Stimulated activated CD4-positive, alpha-beta T cell treated with anti-CD3 and anti-CD28 coated beads, TNF-alpha, amount 100 ng/mL, for 24 hours (primary cell): ENCODE data around the gene DUS4L.
"Not testable (repeated sequence)": the region's sequence is repeated elsewhere in the genome, so short reads cannot be mapped to it uniquely, and the experiment has no call there.

Experiments used
- DNase-seq, 3 experiments: peaks; one replicate each; pipeline ENCODE4 v3.0.0-alpha.2; 2020; ENCODE audit warnings: low read depth in 3 of 3

DUS4L gene, protein sequence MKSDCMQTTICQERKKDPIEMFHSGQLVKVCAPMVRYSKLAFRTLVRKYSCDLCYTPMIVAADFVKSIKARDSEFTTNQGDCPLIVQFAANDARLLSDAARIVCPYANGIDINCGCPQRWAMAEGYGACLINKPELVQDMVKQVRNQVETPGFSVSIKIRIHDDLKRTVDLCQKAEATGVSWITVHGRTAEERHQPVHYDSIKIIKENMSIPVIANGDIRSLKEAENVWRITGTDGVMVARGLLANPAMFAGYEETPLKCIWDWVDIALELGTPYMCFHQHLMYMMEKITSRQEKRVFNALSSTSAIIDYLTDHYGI

DNA sequence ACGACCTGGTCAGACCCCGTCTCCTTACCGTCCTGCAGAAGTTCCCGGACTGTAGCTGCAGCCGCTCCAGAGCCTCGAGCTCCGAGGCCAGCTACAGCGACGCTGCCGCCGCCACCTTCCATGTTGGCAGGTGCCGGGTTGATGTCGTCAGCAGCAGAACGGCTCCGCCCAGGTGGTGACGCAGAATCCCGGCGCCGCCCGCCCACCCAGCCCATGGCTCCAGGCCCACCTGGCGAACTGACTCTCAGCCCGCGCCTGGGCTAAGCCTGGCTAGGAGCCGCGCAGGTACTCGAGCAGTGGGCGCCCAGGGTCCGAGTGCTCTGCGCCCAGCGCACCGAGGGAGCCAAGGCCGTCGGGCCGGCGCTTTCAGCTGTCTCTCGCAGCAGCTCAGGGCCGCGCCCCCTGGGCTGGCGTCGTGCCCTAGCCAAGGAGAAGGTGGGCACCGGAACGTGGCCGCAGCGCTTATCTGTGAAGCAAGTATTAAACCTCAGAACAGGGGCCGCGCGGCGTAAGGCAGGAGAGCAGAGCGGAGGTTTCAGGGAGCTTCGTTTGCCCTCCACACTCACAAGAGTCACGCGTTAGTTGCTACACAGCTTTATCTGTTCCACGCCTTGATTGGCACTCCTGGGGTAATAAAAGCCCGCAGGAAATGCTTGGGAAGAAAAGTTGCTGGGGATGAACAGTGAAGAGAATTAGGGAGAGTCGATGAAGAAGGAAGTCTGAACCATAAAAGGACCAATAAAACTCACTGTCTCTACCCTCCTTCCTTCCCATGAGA, at the start of gene DUS4L, which contains the start of gene COG5:
DUS4L (plus strand) TSS at position 197 of the 778 bp plus-strand sequence. CDS start 3,100 bp downstream, outside the sequence.
COG5 (minus strand) TSS at position 146 of the 778 bp plus-strand sequence; CDS start at position 122, 24 bp downstream.
- DNase-seq: peak; percentile 67 to 82 (median 69)

DNA sequence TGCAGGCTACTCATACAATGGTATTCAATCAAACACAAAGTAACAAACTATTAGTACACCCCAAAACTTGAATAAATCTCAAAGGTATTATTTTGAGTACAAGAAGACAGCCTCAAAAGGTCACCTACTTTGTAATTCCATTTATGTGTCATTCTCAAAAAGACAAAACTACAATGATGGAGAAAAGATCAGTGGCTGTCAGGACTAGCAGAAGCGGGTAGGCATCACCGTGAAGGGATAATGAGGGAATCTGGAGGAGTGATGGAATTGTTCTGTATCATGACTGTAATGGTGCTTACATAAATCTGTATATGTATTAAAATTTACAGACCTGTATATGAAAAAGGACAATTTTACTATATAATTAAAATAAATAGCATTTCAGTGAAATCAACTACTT, 37.1 kb upstream of the DUS4L start:
- DNase-seq: no peak

DNA sequence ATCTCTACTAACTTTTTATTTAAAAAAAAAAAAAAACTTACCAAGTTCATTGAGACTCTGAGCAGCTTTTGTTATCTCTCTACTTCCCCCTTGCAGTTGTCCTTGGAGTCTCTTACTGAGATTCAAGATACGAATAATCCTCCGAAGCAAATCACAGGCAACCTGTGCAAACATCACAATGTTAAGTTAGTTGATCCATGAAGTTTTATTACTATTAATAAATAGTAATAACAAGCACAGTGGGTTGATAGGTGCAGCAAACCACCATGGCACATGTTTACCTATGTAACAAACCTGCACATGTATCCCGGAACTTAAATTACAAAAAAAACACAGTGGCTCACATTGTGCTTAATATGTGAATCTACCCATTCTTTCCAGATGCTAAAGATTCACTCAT, 36.6 kb upstream of the DUS4L start:
- no peak for DNase-seq

DNA sequence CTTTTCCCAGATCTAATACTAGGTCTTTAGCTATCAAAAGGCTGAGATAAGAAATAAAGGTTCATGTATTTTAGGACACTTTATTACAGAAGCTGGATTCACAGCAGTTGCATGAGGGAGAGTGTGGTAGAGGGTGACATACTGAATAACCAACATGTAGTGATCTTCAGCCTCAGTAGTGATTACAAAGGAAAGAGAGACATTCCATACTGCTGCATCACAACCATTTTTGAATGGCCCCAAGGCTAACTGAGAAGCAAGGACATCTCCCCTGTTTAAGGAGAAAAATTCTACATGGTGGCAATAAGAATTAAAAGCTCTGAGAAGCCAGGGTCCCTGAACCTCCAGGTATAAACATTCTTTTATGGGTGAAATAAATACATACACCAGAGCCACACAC, 35.3 kb upstream of the DUS4L start:
- no peak for DNase-seq

DNA sequence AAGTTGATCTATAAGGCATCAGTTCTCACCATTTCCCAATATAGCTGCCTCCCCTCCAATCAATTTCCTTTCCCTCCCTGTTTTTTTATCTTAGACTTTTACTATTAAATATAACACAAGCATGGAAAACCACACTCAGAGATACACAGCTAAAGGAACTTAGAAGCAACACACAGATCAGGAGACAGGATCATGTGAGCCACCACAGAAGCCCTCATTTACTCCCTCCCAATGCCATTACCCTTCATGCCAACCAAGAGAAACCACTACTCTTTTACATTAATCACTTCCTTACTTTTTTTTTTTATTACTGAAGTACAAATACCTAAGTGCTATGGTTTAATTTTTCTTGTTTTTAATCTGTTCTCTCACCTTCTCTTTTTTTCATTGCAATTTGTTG, 33.0 kb upstream of the DUS4L start:
- DNase-seq: no peak

DNA sequence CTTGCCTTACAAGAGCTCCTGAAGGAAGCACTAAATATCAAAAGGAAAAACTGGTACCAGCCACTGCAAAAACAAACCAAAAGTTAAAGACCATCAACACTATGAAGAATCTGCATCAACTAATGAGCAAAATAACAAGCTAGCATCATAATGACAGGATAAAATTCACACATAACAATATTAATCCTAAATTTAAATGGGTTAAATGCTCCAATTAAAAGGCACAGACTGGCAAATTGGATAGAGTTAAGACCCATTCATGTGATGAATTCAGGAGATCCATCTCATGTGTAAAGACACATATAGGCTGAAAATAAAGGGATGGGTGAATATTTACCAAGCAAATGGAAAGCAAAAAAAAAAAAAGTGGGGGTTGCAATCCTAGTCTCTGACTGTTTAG, 29.6 kb upstream of the DUS4L start:
- DNase-seq: no peak

DNA sequence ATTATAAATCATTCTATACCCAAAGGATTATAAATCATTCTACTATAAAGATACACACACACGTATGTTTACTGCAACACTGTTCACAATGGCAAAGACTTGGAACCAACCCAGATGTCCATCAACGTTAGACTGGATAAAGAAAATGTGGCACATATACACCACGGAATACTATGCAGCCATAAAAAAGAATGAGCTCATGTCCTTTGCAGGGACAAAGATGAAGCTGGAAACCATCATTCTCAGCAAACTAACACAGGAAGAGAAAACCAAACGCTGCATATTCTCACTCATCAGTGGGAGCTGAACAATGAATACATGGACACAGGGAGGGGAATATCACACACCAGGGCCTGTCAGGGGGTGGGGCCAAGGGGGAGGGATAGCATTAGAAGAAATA, 26.5 kb upstream of the DUS4L start:
- DNase-seq: not testable (repeated sequence)

DNA sequence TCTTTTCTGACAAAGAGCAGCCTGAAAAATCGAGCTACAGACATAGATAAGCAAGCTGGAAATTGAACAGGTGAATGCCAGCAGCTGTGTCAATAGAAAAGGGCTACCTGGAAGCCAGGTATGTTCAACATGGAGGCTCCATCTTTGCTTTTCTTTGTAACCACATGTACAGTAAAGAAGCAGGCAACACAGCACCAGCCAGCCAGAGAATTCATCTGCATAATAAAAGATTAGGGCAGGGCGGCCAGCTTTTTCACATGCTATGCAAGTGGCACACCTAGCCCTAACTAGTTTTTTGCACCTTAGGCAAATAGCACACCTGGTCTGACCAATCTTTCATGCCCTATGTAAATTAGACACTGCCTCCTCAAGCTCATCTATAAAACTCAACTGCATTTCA, 25.8 kb upstream of the DUS4L start:
- DNase-seq: no peak

DNA sequence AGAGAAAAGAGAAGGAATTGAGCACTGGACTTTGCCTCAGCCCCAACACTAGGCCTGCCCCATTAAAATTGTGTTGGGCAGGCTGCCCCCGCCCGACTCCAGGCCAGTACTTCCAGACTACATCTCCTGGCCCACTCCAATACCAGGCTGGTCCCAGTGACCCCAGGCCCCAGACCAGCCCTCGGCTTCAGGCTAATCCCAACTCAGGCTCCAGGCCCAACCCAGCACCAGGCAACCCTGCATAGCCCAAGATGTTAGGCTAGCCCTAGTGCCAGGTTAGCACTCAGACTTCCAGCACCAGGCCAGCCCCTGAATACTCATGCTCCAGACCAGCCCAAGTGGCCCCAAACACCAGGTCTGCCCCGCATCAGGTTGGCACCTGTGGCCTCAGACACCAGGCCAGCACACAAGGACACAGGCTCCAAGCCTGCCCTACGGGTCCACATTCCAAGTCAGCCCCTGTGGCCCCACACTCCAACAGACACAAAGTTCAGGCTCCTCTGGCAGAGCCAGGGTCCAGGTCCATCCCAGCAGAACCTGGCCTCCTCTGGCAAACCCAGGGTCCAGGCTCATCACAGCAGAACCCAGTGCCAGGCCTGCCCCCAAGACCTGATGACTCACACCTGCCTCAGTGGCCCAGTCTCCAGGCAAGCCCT, 20.3 kb upstream of the DUS4L start:
- DNase-seq: no peak

DNA sequence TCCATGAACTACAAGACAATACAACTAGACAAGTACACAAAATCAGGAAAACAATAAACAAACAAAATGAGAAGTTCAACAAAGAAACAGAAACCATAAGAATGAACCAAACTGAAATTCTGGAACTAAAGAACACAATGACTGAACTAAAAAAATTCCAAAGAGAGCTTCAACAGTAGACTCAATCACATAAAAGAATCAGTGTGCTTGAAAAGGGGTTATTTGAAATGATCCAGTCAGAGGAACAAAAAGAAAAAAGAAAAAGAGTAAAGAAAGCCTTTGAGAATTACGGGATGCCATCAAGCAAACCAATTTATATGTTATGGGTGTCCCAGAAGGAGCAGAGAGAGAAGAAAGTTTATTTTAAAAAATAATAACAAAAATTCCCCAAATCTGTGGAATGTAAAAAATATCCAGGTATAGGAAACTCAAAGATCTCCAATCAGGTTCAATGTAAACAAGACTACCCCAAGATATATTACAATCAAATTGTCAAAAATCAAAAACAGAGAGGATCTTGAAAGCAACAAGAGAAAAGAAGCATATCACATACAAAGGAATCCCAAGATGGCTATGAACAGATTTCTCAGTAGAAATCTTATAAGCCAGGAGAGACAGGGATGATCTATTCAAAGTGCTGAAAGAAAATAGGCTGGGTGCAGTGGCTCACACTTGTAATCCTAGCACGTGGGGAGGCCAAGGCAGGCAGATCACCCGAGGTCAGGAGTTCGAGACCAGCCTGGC, 18.8 kb upstream of the DUS4L start:
- no peak for DNase-seq

DNA sequence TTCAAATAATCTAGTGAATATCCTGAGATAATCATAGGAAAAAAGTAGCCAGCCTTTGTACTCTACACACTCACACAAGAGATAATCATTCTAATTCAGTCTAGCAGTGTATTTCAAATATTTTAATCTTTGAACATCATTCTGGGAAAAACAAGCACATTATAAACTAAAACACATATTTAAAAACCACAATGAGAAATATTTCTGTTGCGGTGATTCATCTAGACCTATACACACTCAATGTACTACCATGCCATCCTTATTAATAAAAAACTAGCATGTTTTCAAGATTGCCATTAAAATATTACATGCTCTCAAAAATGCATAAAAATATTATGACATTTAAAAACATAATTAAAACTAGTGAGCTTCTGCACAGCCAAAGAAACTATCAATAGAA, 11.8 kb upstream of the DUS4L start:
- no peak for DNase-seq

DNA sequence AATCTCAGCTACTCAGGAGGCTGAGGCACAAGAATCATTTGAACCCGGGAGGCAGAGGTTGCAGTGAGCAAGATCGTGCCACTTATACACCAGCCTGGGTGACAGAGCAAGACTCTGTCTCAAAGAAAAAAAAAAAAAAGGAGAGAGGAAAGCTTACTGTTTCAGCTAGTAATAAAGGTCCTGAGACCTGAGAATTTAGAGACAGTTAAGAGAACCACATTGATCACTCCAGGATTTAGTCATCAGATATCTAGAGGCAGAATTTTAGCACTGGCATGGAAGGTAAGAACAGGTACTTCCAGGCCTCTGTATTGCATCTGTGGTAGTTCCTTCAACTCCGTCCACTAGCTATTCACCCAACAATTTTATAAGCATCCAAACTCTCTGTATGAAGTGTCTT, 7.9 kb upstream of the DUS4L start:
- DNase-seq: no peak

DNA sequence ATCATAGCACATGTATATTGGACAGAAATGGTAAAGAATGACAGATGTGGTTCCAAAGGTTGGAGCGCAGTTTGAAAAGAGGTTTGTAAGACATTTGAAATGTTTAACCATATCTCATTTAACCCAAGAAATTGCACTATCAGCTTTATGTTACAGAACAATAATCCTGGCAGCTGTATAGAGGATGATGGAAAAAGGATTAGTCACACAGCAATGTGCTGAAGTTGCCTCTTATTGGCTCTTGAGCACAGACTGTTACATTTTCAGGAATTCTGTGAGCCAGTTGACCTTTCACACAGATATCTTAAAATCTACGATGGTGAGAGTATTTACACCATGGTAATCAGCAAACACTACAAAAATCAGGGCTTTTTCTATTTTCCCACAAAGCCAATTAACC, 3.9 kb upstream of the DUS4L start:
- DNase-seq: no peak

DNA sequence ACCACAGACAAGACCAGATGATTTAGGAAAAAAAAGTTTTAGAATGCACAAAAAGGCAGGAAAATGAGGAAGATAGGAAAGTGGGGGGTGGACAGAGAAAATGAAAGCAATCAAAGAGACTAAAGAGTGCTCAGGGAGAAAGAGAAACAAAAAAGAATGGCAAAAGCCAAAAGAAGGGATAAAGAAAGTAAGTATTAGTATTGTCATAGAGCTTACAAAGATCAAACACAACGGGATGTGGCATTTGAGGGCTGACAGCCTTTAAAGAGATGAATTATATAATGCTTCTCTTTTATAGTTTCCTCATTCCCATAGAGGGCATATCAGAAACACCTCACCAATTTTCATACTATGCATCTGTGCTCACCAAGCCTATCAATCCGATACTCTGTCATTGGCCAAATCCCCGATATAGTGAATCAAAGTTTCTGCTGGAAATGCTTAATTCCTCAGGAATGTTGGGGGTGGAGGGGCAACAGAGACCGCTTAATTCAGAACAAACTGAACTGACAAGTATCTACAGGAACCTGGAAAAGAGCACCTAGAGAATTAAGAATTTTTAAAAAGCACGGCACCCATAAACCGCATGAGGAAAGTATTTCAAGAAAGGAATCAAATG, 2.8 kb upstream of the DUS4L start:
- no peak for DNase-seq

DNA sequence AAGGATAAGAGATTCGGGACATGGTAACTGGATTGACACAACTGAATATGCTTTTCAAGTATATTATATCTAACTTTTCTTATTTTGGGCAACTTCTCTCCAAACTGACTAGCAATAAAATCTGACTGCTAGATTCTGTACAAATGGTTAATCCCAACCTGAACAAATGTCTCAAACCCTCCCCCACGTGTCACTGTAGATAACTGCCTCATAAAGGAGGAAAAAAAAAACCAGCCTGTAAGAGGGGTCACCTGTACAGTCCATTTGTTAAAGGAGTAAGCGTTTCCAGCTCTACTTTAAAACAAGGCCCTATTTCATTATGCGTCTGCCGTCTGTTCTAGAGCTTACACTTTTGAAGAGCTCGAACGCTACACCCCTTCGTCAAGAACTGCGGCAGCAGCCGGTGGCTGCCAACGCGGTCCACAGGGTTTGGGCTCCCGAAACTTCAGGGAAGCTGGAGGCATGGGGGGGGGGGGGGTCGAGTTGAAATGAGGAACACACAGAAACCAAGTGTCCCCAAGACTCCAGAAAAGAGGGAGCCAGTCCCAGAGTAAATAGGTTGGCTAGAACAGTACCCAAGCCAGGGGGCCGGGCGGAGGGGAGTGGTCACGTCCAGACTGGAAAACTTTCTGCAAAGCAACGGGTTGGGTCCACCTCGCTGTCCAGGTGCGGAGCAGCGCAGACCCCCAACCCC, 543 bp upstream of the DUS4L start:
- no peak for DNase-seq

DNA sequence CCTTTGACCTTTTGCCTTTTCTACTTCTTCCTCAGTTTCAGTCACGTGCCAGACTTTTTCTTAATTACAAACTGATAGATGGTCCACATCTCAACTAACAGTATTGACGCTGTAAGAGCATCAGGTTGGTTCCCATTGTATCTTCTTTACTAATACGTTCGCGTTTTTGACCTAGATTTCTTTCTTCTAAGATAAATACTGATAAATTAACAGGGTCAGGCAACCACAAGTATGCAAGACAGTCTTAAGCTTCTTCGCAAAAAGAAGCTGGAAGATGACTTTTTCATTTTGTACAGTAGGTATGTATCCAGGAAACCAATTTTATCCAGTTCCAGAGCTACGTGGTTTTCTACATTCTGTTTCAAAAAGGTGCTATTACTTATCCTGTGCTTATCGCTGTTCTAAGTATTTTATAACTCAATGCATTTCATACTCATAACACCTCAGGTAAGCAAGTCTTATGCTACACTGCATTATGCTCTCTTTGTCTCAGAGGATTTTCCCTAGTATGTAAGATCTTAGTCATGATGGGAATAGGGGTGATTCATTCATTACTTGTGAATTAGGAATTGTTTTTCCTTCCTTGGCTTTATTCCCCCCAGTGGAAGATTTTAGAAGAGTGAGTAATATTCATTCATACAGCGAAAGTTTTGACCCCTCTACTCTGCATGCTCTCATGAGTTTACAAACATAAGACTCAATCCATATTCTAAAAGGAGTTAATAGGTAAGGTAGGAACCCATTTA, 955 bp downstream of the DUS4L start:
- no peak for DNase-seq

DNA sequence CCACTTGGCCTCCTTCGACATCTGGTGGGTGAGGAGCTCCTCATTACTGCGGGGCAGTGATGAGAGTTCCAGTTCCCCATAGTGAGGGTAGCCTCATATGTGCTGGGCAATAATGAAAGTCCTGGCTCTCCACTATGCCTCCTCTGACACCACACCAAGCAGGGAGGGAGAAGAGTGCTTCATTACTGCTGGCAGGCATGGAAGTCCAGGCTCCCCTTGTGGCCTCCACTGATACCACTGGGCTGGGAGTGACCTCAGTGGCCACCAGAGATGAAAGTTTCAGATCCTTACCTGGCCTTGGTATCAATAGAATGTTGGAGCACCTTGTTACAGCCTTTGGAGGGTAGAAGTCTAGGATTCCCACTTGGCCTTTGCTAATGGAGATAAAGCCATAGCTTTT, 6.5 kb downstream of the DUS4L start:
- DNase-seq: no peak

DNA sequence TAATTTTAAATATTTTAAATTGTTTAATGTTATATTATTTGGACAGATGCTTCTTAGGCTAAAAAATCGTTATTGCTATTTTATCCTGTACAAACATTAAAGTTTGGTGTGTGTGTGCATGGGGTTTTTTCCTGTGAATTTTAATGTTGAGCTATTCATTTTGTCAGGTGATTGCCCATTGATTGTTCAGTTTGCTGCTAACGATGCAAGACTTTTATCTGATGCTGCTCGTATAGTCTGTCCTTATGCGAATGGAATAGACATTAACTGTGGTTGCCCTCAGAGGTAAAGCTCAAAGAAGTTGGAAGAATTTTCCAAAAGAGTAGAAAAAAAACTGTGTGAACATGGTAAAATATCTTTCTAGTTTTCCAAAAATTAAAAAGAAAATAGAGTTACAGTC, 9.8 kb downstream of the DUS4L start:
- DNase-seq: no peak

DNA sequence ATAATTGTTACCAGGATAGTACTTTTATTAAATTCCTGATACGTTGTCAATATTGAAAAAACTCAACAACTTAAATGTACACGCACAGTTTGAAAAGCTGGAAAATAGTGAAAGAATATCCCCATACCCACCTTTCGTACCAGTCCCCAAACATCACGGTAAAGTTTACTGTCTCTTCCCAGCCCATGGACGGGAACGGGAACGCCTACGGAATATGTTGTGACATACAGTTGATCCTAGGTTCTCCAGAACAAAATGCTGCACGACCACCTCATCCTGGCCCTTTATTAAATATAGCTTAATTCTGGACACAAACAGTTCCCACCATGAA, 15.7 kb downstream of the DUS4L start:
- DNase-seq: no peak
